Measurements from ENCODE around the gene DOCK9.

The DOCK9 gene

DNA sequence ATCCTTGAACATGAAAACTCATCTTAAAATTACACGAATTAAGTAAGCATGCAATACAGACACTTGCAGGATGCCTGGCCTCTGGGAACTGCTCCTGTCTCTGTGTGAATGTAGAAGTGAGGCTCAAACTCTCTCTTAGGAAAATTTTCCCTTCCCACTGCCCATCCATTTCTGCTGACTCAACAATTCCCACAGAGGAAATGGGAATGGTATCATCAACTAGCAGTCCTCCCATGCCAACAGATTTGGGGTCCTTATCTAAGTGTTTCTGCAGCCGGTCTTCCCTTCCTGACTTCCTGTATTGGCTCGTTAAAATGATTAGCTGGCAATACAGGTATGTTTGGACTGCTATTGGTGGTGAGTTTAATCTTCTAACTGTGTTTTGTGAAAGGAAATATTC is 85.8 kb downstream of the DOCK9 start:
- H3K4me1 ChIP-seq (ENCODE audit: control insufficient read depth in 1 of 2, insufficient read depth in 2 of 2, low read length in 2 of 2), result peaks cover 7 to 11% of the 10 kb centered on the region in 2 donors
- no peak overlapping the region for H3K4me3 ChIP-seq (ENCODE audit: low read depth in 1 of 2, low read length in 2 of 2)
- no peaks in the 10 kb centered on the region for H3K27me3 ChIP-seq (ENCODE audit: control insufficient read depth in 1 of 2, insufficient read depth in 2 of 2, low read length in 2 of 2)
- no peaks in the 10 kb centered on the region for H3K9me3 ChIP-seq (ENCODE audit: control insufficient read depth in 1 of 2, low read length in 2 of 2)
- no peak overlapping the region for H3K9ac ChIP-seq (ENCODE audit: low read depth in 1 of 2, low read length in 2 of 2)
- no peak overlapping the region for H3K27ac ChIP-seq (ENCODE audit: low read depth, low read length)
- H3K36me3 ChIP-seq (ENCODE audit: control insufficient read depth in 1 of 2, insufficient read depth in 2 of 2, low read length in 2 of 2), result peaks cover 6 to 7% of the 10 kb centered on the region in 2 donors

DNA sequence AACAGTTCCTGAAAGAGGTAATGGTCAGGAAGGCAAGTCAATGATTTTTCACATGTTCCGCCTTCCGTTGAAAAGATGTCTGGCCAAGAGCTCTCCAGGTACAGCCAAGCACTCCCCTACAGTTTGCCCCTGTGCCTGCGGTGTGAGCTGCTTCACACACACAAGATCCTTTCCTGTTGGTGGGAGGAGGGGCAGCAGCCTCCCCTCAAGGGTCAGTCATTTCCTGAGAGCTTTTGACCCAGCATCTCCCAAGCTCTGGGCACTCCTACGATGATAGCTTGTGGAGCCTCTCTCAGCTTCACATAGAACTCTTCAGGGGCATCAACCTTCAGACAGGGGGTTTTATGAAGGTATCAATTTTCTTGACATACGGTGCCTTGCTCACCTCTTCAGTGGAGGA is 86.9 kb downstream of the DOCK9 start:
- Histone ChIP-seq H3K27ac (ENCODE audit: low read depth, low read length) (no peak overlapping the region), H3K27me3 (ENCODE audit: control insufficient read depth in 1 of 2, insufficient read depth in 2 of 2, low read length in 2 of 2) (no peaks in the 10 kb centered on the region), H3K4me1 (ENCODE audit: control insufficient read depth in 1 of 2, insufficient read depth in 2 of 2, low read length in 2 of 2) (peaks cover 7 to 11% of the 10 kb centered on the region in 2 donors), H3K36me3 (ENCODE audit: control insufficient read depth in 1 of 2, insufficient read depth in 2 of 2, low read length in 2 of 2) (peaks cover 0 to 7% of the 10 kb centered on the region in 2 donors), H3K4me3 (ENCODE audit: low read depth in 1 of 2, low read length in 2 of 2) (no peak overlapping the region), H3K9me3 (ENCODE audit: control insufficient read depth in 1 of 2, low read length in 2 of 2) (no peaks in the 10 kb centered on the region), H3K9ac (ENCODE audit: low read depth in 1 of 2, low read length in 2 of 2) (no peak overlapping the region)

DNA sequence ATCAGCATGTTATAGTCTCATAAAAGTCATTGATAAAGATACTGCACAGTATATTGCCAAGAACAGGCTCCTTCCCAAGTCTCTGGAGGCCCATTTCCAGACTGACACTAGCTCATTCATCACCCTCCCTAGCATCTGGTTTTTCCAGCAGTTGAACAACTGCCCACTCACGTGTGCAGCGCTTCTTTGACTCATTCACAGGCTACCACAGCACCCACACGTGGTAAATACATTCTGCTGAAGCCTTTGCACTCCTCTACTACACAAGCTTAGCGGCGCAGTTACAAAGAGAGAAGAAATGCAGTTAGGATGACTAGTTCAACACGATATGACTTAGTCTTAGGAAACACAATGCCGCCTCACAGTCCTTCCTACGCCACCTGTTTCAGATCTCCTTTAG is 87.7 kb downstream of the DOCK9 start:
- Histone ChIP-seq H3K9ac (ENCODE audit: low read depth in 1 of 2, low read length in 2 of 2) (no peak overlapping the region), H3K36me3 (ENCODE audit: control insufficient read depth in 1 of 2, insufficient read depth in 2 of 2, low read length in 2 of 2) (peaks cover 0 to 10% of the 10 kb centered on the region in 2 donors), H3K27me3 (ENCODE audit: control insufficient read depth in 1 of 2, insufficient read depth in 2 of 2, low read length in 2 of 2) (no peaks in the 10 kb centered on the region), H3K4me1 (ENCODE audit: control insufficient read depth in 1 of 2, insufficient read depth in 2 of 2, low read length in 2 of 2) (peaks cover 7 to 11% of the 10 kb centered on the region in 2 donors), H3K4me3 (ENCODE audit: low read depth in 1 of 2, low read length in 2 of 2) (no peak overlapping the region), H3K27ac (ENCODE audit: low read depth, low read length) (no peak overlapping the region), H3K9me3 (ENCODE audit: control insufficient read depth in 1 of 2, low read length in 2 of 2) (no peaks in the 10 kb centered on the region)

DNA sequence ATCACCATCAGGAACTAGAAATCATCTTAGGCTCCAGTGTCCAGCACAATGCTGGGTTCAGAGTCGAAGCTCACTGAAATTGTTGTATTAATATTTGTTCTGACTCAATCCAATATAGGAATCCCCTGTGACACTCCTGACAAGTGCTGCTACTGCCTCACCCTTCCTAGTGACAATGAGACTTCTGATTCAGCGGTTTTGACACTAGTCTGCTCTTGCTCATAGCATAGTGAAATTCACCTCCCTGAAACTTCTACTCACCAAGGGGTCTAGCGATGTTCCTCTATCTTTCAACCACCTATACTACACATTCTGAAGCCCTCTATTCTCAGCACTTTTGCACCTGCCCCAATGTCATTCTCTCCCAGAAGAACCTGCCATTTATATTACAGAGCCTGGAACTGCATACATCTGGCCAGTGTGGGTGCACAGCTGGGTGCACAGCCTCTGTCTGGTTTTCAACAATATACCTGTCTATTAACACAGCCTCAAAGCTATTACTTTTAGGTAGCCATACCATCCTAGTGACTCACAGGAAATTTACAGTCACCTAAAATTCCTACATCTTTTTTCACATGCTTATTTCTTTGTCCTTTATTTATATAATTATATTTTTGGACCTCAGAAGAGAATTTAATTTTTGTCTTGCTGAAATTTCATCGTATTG is 88.3 kb downstream of the DOCK9 start:
- peaks cover 6 to 16% of the 10 kb centered on the region in 2 donors for H3K36me3 ChIP-seq (ENCODE audit: control insufficient read depth in 1 of 2, insufficient read depth in 2 of 2, low read length in 2 of 2)
- H3K4me1 ChIP-seq (ENCODE audit: control insufficient read depth in 1 of 2, insufficient read depth in 2 of 2, low read length in 2 of 2), result peaks cover 7 to 11% of the 10 kb centered on the region in 2 donors
- H3K9me3 ChIP-seq (ENCODE audit: control insufficient read depth in 1 of 2, low read length in 2 of 2), result no peaks in the 10 kb centered on the region
- no peaks in the 10 kb centered on the region for H3K27me3 ChIP-seq (ENCODE audit: control insufficient read depth in 1 of 2, insufficient read depth in 2 of 2, low read length in 2 of 2)
- H3K9ac ChIP-seq (ENCODE audit: low read depth in 1 of 2, low read length in 2 of 2), result no peak overlapping the region
- no peak overlapping the region for H3K4me3 ChIP-seq (ENCODE audit: low read depth in 1 of 2, low read length in 2 of 2)
- H3K27ac ChIP-seq (ENCODE audit: low read depth, low read length), result no peak overlapping the region

DNA sequence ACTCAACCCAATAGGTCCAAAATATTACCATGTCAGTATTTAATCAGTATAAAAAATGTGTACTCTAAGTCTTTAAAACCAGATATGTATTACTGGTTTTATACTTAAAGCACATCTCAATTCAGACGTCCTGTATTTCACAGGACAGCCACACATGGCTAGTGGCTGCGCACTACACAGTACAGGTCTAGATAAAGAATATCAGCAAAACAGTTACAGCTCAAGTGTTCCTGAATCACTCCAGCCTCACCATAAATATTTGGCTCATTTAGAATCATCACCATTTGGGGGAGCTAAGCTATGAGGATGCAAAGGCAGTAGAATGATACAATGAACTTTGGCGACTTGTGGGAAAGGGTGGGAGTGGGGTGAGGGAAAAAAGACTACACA is 89.0 kb downstream of the DOCK9 start:
- no peaks in the 10 kb centered on the region for H3K27me3 ChIP-seq (ENCODE audit: control insufficient read depth in 1 of 2, insufficient read depth in 2 of 2, low read length in 2 of 2)
- H3K36me3 ChIP-seq (ENCODE audit: control insufficient read depth in 1 of 2, insufficient read depth in 2 of 2, low read length in 2 of 2), result peaks cover 6 to 23% of the 10 kb centered on the region in 2 donors
- H3K9ac ChIP-seq (ENCODE audit: low read depth in 1 of 2, low read length in 2 of 2), result no peak overlapping the region
- H3K9me3 ChIP-seq (ENCODE audit: control insufficient read depth in 1 of 2, low read length in 2 of 2), result no peaks in the 10 kb centered on the region
- peaks cover 7 to 11% of the 10 kb centered on the region in 2 donors for H3K4me1 ChIP-seq (ENCODE audit: control insufficient read depth in 1 of 2, insufficient read depth in 2 of 2, low read length in 2 of 2)
- H3K4me3 ChIP-seq (ENCODE audit: low read depth in 1 of 2, low read length in 2 of 2), result no peak overlapping the region
- H3K27ac ChIP-seq (ENCODE audit: low read depth, low read length), result no peak overlapping the region

- Histone ChIP-seq H3K27ac (ENCODE audit: low read depth, low read length) (no peak overlapping the region), H3K4me3 (ENCODE audit: low read depth in 1 of 2, low read length in 2 of 2) (no peak overlapping the region), H3K27me3 (ENCODE audit: control insufficient read depth in 1 of 2, insufficient read depth in 2 of 2, low read length in 2 of 2) (no peaks in the 10 kb centered on the region), H3K9ac (ENCODE audit: low read depth in 1 of 2, low read length in 2 of 2) (no peak overlapping the region), H3K36me3 (ENCODE audit: control insufficient read depth in 1 of 2, insufficient read depth in 2 of 2, low read length in 2 of 2) (peaks cover 6 to 27% of the 10 kb centered on the region in 2 donors), H3K4me1 (ENCODE audit: control insufficient read depth in 1 of 2, insufficient read depth in 2 of 2, low read length in 2 of 2) (peaks cover 7 to 11% of the 10 kb centered on the region in 2 donors), H3K9me3 (ENCODE audit: control insufficient read depth in 1 of 2, low read length in 2 of 2) (no peaks in the 10 kb centered on the region)
These were observed 89.5 kb downstream of the DOCK9 start for GRCh38 chr13:98888222-98888889.

DNA sequence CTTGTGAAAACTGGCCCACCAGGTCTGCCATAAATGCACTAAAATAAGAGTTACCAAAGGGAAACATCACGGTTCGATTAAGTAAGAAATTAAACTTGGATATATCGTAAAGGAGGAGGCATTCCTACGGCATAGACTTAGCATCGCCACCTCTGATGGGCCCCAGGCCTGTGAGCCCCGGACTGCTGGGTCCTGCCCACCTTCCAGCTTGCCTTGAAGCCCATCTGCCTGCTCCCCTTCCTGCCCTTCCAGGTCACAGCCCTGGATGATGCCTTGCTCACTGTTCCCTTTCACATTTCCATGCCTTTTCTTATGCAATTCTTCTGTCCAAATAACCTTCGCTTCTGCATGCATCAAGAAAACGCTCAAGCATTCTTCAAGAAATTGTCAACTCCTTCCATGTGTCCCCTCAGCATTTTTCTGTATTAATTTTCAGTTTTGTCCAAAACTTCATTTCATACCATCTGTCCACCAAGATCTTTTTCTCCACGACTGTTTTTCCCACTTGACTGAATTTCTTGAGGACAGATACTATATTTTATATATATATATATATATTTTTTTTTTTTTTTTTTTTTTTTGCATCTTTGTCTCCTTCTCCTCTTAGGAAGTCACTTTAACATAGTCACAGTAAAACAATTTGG is 91.2 kb downstream of the DOCK9 start:
- H3K4me1 ChIP-seq (ENCODE audit: control insufficient read depth in 1 of 2, insufficient read depth in 2 of 2, low read length in 2 of 2), result peaks cover 7 to 11% of the 10 kb centered on the region in 2 donors
- peaks cover 15 to 42% of the 10 kb centered on the region in 2 donors for H3K36me3 ChIP-seq (ENCODE audit: control insufficient read depth in 1 of 2, insufficient read depth in 2 of 2, low read length in 2 of 2)
- H3K9ac ChIP-seq (ENCODE audit: low read depth in 1 of 2, low read length in 2 of 2), result no peak overlapping the region
- no peak overlapping the region for H3K4me3 ChIP-seq (ENCODE audit: low read depth in 1 of 2, low read length in 2 of 2)
- no peaks in the 10 kb centered on the region for H3K9me3 ChIP-seq (ENCODE audit: control insufficient read depth in 1 of 2, low read length in 2 of 2)
- H3K27me3 ChIP-seq (ENCODE audit: control insufficient read depth in 1 of 2, insufficient read depth in 2 of 2, low read length in 2 of 2), result no peaks in the 10 kb centered on the region
- H3K27ac ChIP-seq (ENCODE audit: low read depth, low read length), result no peak overlapping the region

DNA sequence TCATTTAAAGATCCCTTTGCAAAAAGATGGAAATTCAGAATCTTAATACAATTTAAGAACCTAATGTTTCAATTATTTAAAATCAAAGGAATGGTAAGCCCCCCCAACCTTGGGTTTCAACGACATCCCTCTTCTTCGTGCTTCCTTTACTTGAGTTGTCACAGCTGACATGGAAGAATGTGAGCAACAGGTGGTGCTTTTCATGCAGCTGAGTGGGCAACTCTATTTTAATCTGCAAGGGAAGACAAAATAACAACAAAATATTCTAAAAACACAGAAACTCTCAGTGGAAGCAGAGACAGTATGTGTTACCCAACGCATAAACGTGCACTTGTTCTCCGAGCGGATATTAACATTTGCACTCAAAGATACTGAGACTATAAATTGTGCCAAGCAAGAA is 92.3 kb downstream of the DOCK9 start:
- no peak overlapping the region for H3K27ac ChIP-seq (ENCODE audit: low read depth, low read length)
- peaks cover 3 to 6% of the 10 kb centered on the region in 2 donors for H3K4me1 ChIP-seq (ENCODE audit: control insufficient read depth in 1 of 2, insufficient read depth in 2 of 2, low read length in 2 of 2)
- H3K9me3 ChIP-seq (ENCODE audit: control insufficient read depth in 1 of 2, low read length in 2 of 2), result no peaks in the 10 kb centered on the region
- H3K36me3 ChIP-seq (ENCODE audit: control insufficient read depth in 1 of 2, insufficient read depth in 2 of 2, low read length in 2 of 2), result peaks cover 17 to 51% of the 10 kb centered on the region in 2 donors
- no peak overlapping the region for H3K9ac ChIP-seq (ENCODE audit: low read depth in 1 of 2, low read length in 2 of 2)
- no peak overlapping the region for H3K4me3 ChIP-seq (ENCODE audit: low read depth in 1 of 2, low read length in 2 of 2)
- H3K27me3 ChIP-seq (ENCODE audit: control insufficient read depth in 1 of 2, insufficient read depth in 2 of 2, low read length in 2 of 2), result no peaks in the 10 kb centered on the region

- H3K9me3 ChIP-seq (ENCODE audit: control insufficient read depth in 1 of 2, low read length in 2 of 2), result no peaks in the 10 kb centered on the region
- no peak overlapping the region for H3K4me3 ChIP-seq (ENCODE audit: low read depth in 1 of 2, low read length in 2 of 2)
- H3K27me3 ChIP-seq (ENCODE audit: control insufficient read depth in 1 of 2, insufficient read depth in 2 of 2, low read length in 2 of 2), result no peaks in the 10 kb centered on the region
- H3K36me3 ChIP-seq (ENCODE audit: control insufficient read depth in 1 of 2, insufficient read depth in 2 of 2, low read length in 2 of 2), result peaks cover 25 to 67% of the 10 kb centered on the region in 2 donors
- no peak overlapping the region for H3K9ac ChIP-seq (ENCODE audit: low read depth in 1 of 2, low read length in 2 of 2)
- no peak overlapping the region for H3K27ac ChIP-seq (ENCODE audit: low read depth, low read length)
- H3K4me1 ChIP-seq (ENCODE audit: control insufficient read depth in 1 of 2, insufficient read depth in 2 of 2, low read length in 2 of 2), result no peaks in the 10 kb centered on the region
These were observed 93.9 kb downstream of the DOCK9 start for GRCh38 chr13:98883998-98884397.

- Histone ChIP-seq H3K4me1 (ENCODE audit: control insufficient read depth in 1 of 2, insufficient read depth in 2 of 2, low read length in 2 of 2) (no peaks in the 10 kb centered on the region), H3K27ac (ENCODE audit: low read depth, low read length) (no peak overlapping the region), H3K9me3 (ENCODE audit: control insufficient read depth in 1 of 2, low read length in 2 of 2) (no peaks in the 10 kb centered on the region), H3K4me3 (ENCODE audit: low read depth in 1 of 2, low read length in 2 of 2) (no peak overlapping the region), H3K9ac (ENCODE audit: low read depth in 1 of 2, low read length in 2 of 2) (no peak overlapping the region), H3K36me3 (ENCODE audit: control insufficient read depth in 1 of 2, insufficient read depth in 2 of 2, low read length in 2 of 2) (peaks cover 25 to 69% of the 10 kb centered on the region in 2 donors), H3K27me3 (ENCODE audit: control insufficient read depth in 1 of 2, insufficient read depth in 2 of 2, low read length in 2 of 2) (no peaks in the 10 kb centered on the region)
These were observed 96.5 kb downstream of the DOCK9 start for GRCh38 chr13:98881390-98881789.

Measured in duodenal mucosa (tissue), 2 donors.